Measurements from ENCODE around the gene ZIC2. TPM values are rescaled to one million over a fixed set of nuclear protein-coding genes. Genes with fewer than 3 reads are reported as not detected.

Gene ZIC2
- total RNA-seq, 2 donors from 2014 or later, result 0.05 to 0.51 TPM

- intact Hi-C loops (cut with DNase I), result no loop called here
- Histone ChIP-seq H3K4me1 (replicated peaks) (peaks cover 3% of the 10 kb centered on the region), H3K4me3 (no peak overlapping the region), H3K36me3 (no peaks in the 10 kb centered on the region), H3K27me3 (replicated peaks; ENCODE audit: insufficient read depth) (peaks cover 56% of the 10 kb centered on the region), H3K9me3 (no peaks in the 10 kb centered on the region), H3K27ac (no peak overlapping the region)
- DNase-seq (ENCODE audit: low spot score), result no peak
- 63% methylated on average over 21 of the region's 21 CpGs for WGBS
- TF ChIP-seq POLR2A (IDR thresholded peaks at IDR 0.05) (no peak), POLR2AphosphoS5 (IDR thresholded peaks at IDR 0.05) (no peak)
- TF ChIP-seq, protein P1, sequence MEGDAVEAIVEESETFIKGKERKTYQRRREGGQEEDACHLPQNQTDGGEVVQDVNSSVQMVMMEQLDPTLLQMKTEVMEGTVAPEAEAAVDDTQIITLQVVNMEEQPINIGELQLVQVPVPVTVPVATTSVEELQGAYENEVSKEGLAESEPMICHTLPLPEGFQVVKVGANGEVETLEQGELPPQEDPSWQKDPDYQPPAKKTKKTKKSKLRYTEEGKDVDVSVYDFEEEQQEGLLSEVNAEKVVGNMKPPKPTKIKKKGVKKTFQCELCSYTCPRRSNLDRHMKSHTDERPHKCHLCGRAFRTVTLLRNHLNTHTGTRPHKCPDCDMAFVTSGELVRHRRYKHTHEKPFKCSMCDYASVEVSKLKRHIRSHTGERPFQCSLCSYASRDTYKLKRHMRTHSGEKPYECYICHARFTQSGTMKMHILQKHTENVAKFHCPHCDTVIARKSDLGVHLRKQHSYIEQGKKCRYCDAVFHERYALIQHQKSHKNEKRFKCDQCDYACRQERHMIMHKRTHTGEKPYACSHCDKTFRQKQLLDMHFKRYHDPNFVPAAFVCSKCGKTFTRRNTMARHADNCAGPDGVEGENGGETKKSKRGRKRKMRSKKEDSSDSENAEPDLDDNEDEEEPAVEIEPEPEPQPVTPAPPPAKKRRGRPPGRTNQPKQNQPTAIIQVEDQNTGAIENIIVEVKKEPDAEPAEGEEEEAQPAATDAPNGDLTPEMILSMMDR (IDR thresholded peaks at IDR 0.05), result no peak
These were observed 26.4 kb upstream of the ZIC2 start for GRCh38 chr13:99955107-99955746.

DNA sequence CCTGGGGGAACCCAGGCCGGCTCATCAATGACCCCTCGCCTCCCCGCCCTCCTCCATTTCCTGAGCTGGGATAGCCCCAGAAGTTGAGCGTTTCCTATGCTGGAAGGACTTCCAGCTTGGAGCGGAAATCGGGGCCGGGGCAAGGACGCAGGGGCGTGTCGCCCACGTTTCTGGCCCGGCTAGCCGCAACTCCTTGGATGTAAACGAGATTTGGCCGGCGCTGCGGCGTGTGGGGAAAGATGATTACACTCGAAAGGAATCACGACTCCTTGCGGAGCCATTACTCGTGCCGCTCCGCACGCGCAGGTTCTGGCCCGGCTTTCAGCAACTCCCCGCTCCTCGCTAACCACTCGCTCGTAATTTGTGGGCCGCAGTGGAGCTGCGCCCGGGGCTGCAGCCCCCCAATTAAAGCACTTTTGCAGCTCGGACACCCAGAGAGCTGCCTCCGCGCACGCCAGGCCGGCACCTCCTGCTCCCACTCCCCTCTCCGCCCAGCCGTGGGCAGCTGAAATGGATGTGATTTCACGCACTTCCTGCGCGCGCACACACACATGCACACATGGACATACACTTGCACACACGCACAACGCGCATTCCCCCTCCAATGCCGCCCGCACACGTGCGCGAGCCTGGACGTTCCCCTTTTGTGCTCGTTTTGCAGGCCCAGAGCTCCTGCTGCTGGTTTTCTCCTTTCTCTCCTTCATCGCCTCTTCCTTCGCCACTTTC, 25.7 kb upstream of the ZIC2 start:
- intact Hi-C loops (cut with DNase I), result no loop called here
- no peak for DNase-seq (ENCODE audit: low spot score)
- no peak overlapping the region for H3K4me3 ChIP-seq

DNA sequence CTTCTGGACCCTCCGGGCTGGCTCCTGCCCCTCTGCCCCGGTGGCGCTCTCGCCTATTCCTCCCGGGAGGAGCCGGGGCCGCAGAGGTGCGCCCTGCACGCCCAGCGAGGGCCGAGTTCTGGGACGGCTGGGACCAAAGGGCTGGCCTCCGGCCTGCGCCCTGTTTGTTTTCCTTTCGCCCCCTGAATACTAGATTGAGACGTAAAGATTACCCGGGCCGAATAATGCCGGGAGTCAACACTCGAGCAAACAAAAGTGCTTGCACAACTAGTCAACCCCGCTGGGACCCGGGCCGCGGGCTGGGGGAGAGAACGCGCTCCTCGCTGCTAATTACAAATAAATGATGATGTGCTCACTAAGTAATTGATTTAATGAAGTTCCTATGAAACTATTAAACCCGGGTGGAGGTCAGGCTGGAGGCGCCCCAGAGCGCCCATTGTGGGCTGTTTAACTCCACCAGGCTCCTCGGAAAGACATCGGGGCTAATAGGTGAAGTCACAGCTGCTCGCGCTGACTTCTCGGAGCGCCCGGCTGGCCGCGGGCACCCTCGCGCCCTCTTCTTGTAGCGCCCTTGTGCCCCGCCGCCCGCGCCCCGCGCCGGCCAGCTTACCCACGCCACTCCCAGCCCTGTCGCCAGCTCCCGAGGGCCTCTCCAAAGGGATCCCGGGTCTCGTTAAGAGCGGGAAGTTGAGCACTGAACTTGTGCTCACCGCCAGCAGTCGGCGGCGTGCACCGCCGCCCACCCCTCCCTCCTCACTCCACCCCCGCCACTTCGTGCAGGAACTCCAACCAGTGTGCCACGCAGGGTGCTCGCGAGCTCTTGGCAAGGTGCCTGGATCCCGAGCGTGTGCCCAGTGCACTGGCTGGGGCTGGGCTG, 24.9 kb upstream of the ZIC2 start:
- peaks cover 70% of the 10 kb centered on the region for H3K27me3 ChIP-seq (replicated peaks; ENCODE audit: insufficient read depth)
- intact Hi-C loops (cut with DNase I), result no loop called here
- no peak overlapping the region for H3K4me3 ChIP-seq
- TF ChIP-seq, protein P1 (IDR thresholded peaks at IDR 0.05), result no peak
- no peak for TF ChIP-seq POLR2AphosphoS5 (IDR thresholded peaks at IDR 0.05)
- no peak for TF ChIP-seq POLR2A (IDR thresholded peaks at IDR 0.05)
- no peaks in the 10 kb centered on the region for H3K36me3 ChIP-seq
- no peak for DNase-seq (ENCODE audit: low spot score)
- 3% methylated on average over 65 of the region's 68 CpGs for WGBS
- H3K4me1 ChIP-seq (replicated peaks), result peaks cover 3% of the 10 kb centered on the region
- no peak overlapping the region for H3K27ac ChIP-seq
- H3K9me3 ChIP-seq, result no peaks in the 10 kb centered on the region

More for the DNA sequence above, 25.7 kb upstream of the ZIC2 start:
- Histone ChIP-seq H3K4me1 (replicated peaks) (peaks cover 3% of the 10 kb centered on the region), H3K27ac (no peak overlapping the region), H3K27me3 (replicated peaks; ENCODE audit: insufficient read depth) (peaks cover 62% of the 10 kb centered on the region), H3K36me3 (no peaks in the 10 kb centered on the region), H3K9me3 (no peaks in the 10 kb centered on the region)
- 4% methylated on average over 54 of the region's 57 CpGs for WGBS
- TF ChIP-seq POLR2A (IDR thresholded peaks at IDR 0.05) (no peak), POLR2AphosphoS5 (IDR thresholded peaks at IDR 0.05) (no peak)
- TF ChIP-seq, protein P1 (IDR thresholded peaks at IDR 0.05), result no peak

DNA sequence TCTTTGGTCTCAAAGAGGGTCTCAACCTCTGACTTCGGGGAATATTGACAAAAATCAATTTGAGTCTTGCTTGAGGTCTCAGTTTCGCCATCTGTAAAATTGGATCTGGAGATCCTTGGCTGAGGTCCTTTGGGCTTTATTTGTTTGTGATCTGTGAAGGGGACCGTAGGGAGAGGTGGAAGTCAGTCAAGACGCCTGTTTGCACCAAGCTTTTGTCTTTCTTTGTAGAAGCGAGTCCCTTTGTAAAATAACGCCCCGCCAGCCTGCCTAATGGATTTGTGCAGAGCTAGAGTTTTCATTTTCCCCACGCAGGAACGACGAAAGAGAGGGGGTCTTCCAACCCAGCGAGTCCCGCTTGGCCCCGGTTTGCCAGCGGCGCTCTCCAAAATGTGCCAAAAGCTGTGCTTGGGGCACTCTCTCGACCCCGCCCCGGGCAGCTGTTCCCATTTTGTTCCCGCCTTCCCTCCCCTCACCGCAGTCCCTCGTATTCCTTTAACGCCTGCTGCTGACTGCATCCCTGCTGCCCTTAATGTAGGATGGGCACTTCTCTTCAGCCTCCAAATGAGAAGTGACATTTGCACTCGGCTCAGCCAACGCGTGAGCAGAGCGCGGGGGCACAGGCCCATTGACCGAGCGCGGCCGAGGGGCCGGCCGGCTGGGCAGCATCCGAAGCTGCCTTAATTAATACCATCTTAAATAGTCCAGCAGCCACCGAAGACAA, 23.0 kb upstream of the ZIC2 start:
- DNase-seq (ENCODE audit: low spot score), result no peak
- WGBS, result 12% methylated on average over 35 of the region's 35 CpGs
- no peak overlapping the region for H3K27ac ChIP-seq
- TF ChIP-seq, protein P1 (IDR thresholded peaks at IDR 0.05), result no peak
- TF ChIP-seq POLR2A (IDR thresholded peaks at IDR 0.05), result no peak
- no peak for TF ChIP-seq POLR2AphosphoS5 (IDR thresholded peaks at IDR 0.05)
- no peaks in the 10 kb centered on the region for H3K9me3 ChIP-seq
- intact Hi-C loops (cut with DNase I), result no loop called here
- no peak overlapping the region for H3K4me3 ChIP-seq
- no peaks in the 10 kb centered on the region for H3K36me3 ChIP-seq
- H3K27me3 ChIP-seq (replicated peaks; ENCODE audit: insufficient read depth), result peaks cover 77% of the 10 kb centered on the region
- H3K4me1 ChIP-seq (replicated peaks), result peaks cover 3% of the 10 kb centered on the region

Measured in prostate gland (tissue), 2 donors.